ENCODE measurements around the gene TRPM2.

Gene TRPM2

DNA sequence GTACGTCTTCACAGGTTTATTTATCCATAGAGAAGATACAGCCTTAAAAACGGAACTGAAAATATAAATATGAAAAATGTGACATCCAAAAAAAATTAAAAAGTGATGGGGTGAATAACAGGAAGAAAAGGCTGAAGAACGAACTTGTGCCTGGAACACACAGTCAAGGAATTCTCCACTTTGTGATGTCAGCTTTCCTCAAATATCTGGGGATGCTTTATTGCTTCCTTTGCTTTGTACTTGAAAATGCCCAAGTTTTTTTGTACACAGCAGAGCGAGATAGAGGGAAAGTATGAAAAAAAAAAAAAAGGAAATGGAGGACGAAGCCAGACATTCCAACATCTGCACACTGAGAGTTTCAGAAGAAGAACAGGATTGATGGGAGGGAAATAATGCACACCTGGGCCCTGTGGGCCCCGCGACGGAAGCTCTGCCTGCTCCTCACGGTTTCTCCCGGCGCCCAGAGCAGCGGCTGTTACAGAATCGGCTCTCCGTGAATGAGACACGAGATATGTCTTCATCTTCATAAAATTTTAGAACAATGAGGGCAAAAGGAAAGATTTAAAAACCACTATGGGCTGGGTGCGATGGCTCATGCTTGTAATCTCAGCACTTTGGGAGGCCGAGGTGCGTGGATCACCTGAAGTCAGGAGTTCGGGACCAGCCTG, 91.9 kb downstream of the TRPM2 start:
- H3K27me3 ChIP-seq (ENCODE audit: control insufficient read depth, insufficient read depth, low read length), result no peaks in the 10 kb centered on the region
- H3K4me1 ChIP-seq (ENCODE audit: control insufficient read depth, low read depth, low read length), result no peaks in the 10 kb centered on the region
- H3K4me3 ChIP-seq (ENCODE audit: low read length), result no peak overlapping the region
- H3K36me3 ChIP-seq (ENCODE audit: control insufficient read depth, low read depth, low read length), result no peaks in the 10 kb centered on the region
- H3K9ac ChIP-seq (ENCODE audit: low read length), result no peak overlapping the region
- no peak overlapping the region for H3K27ac ChIP-seq (ENCODE audit: low read length)
- no peaks in the 10 kb centered on the region for H3K9me3 ChIP-seq (ENCODE audit: control insufficient read depth, low read depth, low read length)

- no peak overlapping the region for H3K4me3 ChIP-seq (ENCODE audit: low read length)
- no peak overlapping the region for H3K27ac ChIP-seq (ENCODE audit: low read length)
- no peaks in the 10 kb centered on the region for H3K27me3 ChIP-seq (ENCODE audit: control insufficient read depth, insufficient read depth, low read length)
- no peaks in the 10 kb centered on the region for H3K4me1 ChIP-seq (ENCODE audit: control insufficient read depth, low read depth, low read length)
- no peaks in the 10 kb centered on the region for H3K9me3 ChIP-seq (ENCODE audit: control insufficient read depth, low read depth, low read length)
- no peak overlapping the region for H3K9ac ChIP-seq (ENCODE audit: low read length)
- H3K36me3 ChIP-seq (ENCODE audit: control insufficient read depth, low read depth, low read length), result no peaks in the 10 kb centered on the region
Measured at GRCh38 chr21:44448651-44449131, 95.3 kb downstream of the TRPM2 start.

DNA sequence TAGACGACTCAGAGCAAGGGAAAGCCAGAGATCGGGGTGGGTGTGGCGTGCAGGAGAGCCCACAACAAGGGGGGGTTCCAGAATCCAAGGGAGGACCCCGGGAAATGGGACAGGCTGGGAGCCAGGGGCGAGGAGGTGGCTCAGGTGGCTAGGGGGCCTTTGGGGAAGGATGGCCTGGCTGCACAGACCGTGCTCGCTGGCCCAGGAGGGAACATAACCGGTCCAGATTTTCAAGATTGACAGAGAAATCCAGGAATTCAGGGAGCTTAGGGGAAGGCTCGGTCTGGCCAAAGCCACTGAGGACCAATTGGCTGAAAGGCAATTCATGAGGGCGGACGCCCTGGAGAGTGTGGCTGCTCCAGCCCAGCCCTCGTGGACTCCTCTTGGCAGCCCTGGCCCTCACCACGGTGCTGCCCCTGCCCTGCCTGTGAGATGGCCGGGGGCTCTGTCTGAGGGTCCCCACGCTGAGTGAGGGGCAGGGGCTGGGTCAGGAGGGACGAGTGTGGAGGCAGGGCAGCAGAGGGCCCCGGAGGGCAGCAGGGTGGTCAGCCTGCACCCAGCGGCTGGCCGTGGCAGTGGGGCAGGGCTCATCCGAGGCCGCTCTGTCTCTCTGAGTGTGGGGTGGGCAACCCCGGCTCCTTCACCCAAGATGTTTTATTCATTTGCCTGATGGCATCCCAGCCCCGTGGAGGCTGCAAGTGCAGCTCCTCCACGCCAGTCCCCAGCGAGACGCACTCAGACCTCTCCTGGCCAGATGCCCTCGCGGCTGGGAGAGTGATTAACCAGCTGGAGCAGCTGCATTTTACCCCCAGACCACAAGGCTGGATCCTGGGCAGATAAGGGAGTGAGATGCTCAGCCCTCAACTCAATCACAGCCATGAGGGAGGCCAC, 96.3 kb downstream of the TRPM2 start:
- H3K27ac ChIP-seq (ENCODE audit: low read length), result no peak overlapping the region
- no peaks in the 10 kb centered on the region for H3K27me3 ChIP-seq (ENCODE audit: control insufficient read depth, insufficient read depth, low read length)
- no peaks in the 10 kb centered on the region for H3K9me3 ChIP-seq (ENCODE audit: control insufficient read depth, low read depth, low read length)
- H3K4me1 ChIP-seq (ENCODE audit: control insufficient read depth, low read depth, low read length), result no peaks in the 10 kb centered on the region
- H3K4me3 ChIP-seq (ENCODE audit: low read length), result no peak overlapping the region
- no peak overlapping the region for H3K9ac ChIP-seq (ENCODE audit: low read length)
- H3K36me3 ChIP-seq (ENCODE audit: control insufficient read depth, low read depth, low read length), result no peaks in the 10 kb centered on the region

- Histone ChIP-seq H3K9ac (ENCODE audit: low read length) (no peak overlapping the region), H3K4me3 (ENCODE audit: low read length) (no peak overlapping the region), H3K4me1 (ENCODE audit: control insufficient read depth, low read depth, low read length) (no peaks in the 10 kb centered on the region), H3K9me3 (ENCODE audit: control insufficient read depth, low read depth, low read length) (no peaks in the 10 kb centered on the region), H3K27me3 (ENCODE audit: control insufficient read depth, insufficient read depth, low read length) (no peaks in the 10 kb centered on the region), H3K27ac (ENCODE audit: low read length) (no peak overlapping the region), H3K36me3 (ENCODE audit: control insufficient read depth, low read depth, low read length) (no peaks in the 10 kb centered on the region)
Measured at GRCh38 chr21:44450402-44450801, 97.0 kb downstream of the TRPM2 start.

DNA sequence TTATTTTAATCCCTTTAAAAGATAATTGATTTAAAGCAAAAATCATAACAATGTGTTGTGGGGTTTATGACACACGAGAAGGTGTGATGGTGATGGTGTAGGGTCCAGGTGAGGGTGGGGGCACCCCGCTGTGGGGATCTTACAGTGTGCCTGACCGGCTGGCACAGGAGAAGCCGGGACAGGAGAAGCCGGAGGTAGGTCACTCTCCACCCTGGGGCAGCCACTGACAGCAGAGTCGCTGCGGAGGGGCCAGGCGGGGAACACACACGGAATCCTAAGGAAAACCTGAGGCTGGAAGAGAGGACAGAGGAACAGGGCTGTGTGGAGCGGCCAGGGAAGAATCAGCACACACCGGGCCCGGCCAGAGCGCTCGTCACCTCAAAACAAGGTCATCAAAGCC, 97.6 kb downstream of the TRPM2 start:
- no peaks in the 10 kb centered on the region for H3K4me1 ChIP-seq (ENCODE audit: control insufficient read depth, low read depth, low read length)
- peaks cover 1% of the 10 kb centered on the region for H3K27me3 ChIP-seq (ENCODE audit: control insufficient read depth, insufficient read depth, low read length)
- H3K4me3 ChIP-seq (ENCODE audit: low read length), result no peak overlapping the region
- H3K27ac ChIP-seq (ENCODE audit: low read length), result no peak overlapping the region
- no peak overlapping the region for H3K9ac ChIP-seq (ENCODE audit: low read length)
- no peaks in the 10 kb centered on the region for H3K9me3 ChIP-seq (ENCODE audit: control insufficient read depth, low read depth, low read length)
- no peaks in the 10 kb centered on the region for H3K36me3 ChIP-seq (ENCODE audit: control insufficient read depth, low read depth, low read length)

DNA sequence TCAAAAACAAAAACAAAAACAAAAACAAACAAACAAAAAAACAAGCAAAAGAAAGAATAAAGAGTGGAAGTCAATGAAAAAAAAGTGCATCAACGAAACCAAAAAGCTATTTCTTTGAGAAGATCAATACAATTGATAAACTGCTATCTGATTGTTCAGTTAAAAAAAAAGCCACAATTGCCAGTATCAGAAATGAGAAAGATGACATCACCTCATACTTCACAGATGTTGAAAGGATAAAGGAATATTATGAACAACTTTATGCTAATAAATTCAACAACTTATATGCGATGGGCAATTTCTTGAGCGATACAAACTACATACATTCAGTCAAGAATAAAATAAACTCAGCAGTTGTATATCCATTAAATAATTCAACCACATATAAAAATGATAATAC, 99.7 kb downstream of the TRPM2 start:
- no peaks in the 10 kb centered on the region for H3K9me3 ChIP-seq (ENCODE audit: control insufficient read depth, low read depth, low read length)
- no peak overlapping the region for H3K9ac ChIP-seq (ENCODE audit: low read length)
- H3K4me1 ChIP-seq (ENCODE audit: control insufficient read depth, low read depth, low read length), result no peaks in the 10 kb centered on the region
- peaks cover 6% of the 10 kb centered on the region for H3K27me3 ChIP-seq (ENCODE audit: control insufficient read depth, insufficient read depth, low read length)
- H3K27ac ChIP-seq (ENCODE audit: low read length), result no peak overlapping the region
- H3K36me3 ChIP-seq (ENCODE audit: control insufficient read depth, low read depth, low read length), result no peaks in the 10 kb centered on the region
- no peak overlapping the region for H3K4me3 ChIP-seq (ENCODE audit: low read length)

GRCh38 chr21:44454058-44454457, 100.6 kb downstream of the TRPM2 start:
- H3K27ac ChIP-seq (ENCODE audit: low read length), result no peak overlapping the region
- no peak overlapping the region for H3K9ac ChIP-seq (ENCODE audit: low read length)
- no peaks in the 10 kb centered on the region for H3K36me3 ChIP-seq (ENCODE audit: control insufficient read depth, low read depth, low read length)
- no peaks in the 10 kb centered on the region for H3K4me1 ChIP-seq (ENCODE audit: control insufficient read depth, low read depth, low read length)
- no peaks in the 10 kb centered on the region for H3K9me3 ChIP-seq (ENCODE audit: control insufficient read depth, low read depth, low read length)
- peaks cover 6% of the 10 kb centered on the region for H3K27me3 ChIP-seq (ENCODE audit: control insufficient read depth, insufficient read depth, low read length)
- no peak overlapping the region for H3K4me3 ChIP-seq (ENCODE audit: low read length)

DNA sequence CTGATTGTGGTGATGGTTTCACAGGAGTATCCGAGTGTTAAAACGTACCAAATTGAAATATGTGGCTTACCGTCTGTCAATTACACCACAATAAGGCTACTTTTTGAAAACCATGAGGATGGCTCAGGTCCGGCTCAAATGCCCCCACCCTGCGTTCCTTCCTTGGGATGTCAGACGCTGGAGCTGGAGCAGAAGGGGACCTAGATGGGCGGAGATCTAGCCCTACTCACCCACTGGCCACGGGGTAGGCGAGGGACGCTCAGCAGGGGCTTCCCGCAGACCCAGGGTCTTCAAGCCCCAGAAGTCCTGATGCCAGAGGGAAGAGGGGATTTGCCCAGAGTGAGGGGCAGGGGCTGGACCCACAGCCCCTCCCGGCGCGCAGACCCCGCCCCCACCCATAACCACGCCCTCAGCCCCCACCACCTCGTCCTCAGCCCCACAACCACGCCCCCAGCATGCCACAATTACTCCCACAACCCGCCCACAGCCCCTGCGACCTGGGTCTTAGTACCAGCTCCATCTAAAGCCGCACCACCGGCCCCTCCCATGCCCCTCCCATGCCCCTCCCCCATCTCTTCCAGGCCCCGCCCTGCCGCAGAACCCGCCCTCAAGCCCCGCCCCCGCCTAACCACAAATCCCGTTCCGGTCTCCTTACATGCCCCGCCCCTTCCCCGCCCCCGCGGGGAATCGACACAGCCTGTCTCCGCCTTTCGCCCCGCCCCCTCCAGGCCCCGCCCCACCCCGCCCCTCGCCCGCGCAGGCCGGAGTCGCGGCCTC, 101.5 kb downstream of the TRPM2 start, which contains the start of gene LRRC3:
TSS of gene LRRC3 (plus strand) at position 764 of the 777 bp plus-strand sequence. CDS start 1,135 bp downstream, outside the sequence.
- H3K27ac ChIP-seq (ENCODE audit: low read length), result no peak within 1 kb of the TSS
- no peaks in the 10 kb centered on the region for H3K9me3 ChIP-seq (ENCODE audit: control insufficient read depth, low read depth, low read length)
- no peak within 1 kb of the TSS for H3K9ac ChIP-seq (ENCODE audit: low read length)
- H3K27me3 ChIP-seq (ENCODE audit: control insufficient read depth, insufficient read depth, low read length), result peaks cover 6% of the 10 kb centered on the region
- peak within 1 kb of the TSS; percentile 60 for H3K4me3 ChIP-seq (ENCODE audit: low read length)
- H3K4me1 ChIP-seq (ENCODE audit: control insufficient read depth, low read depth, low read length), result no peaks in the 10 kb centered on the region
- no peaks in the 10 kb centered on the region for H3K36me3 ChIP-seq (ENCODE audit: control insufficient read depth, low read depth, low read length)

DNA sequence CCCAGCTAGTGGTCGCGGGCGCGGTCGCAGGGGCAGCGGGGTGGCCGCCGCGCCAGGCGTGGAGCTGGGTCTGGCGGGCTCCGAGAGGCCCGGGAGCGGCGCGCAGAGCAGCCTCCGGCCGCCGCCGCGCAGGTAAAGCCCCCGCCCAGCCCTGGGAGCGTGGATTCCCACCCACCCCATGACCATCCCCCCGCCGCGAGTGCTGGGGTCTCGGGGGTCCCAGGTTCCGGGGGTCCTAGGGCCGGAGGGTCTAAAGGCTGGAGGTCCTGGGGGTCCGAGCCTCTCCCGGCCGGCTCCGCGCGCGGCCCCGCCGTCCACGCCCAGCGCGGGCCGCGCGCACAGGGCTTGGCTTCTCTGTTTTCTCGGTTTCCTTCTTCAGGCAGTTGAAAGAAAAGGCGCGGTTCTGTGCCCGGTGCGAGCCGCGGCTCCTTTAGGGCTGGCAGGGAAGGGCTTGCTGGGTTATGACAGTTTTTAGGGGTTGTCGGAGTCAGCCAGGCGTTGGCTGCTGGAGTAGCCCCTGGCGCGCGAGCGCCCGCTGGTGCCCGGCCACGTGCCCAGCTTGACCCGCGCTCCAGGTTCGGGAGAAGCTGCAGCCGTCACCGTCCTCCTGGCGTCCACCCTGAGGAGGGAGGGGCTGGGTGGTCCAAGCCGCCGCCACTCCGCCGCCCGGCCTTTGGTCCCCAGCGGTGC, 102.2 kb downstream of the TRPM2 start:
- Histone ChIP-seq H3K36me3 (ENCODE audit: control insufficient read depth, low read depth, low read length) (no peaks in the 10 kb centered on the region), H3K27me3 (ENCODE audit: control insufficient read depth, insufficient read depth, low read length) (peaks cover 6% of the 10 kb centered on the region), H3K9me3 (ENCODE audit: control insufficient read depth, low read depth, low read length) (no peaks in the 10 kb centered on the region), H3K4me3 (ENCODE audit: low read length) (peak overlapping the region; percentile 59), H3K27ac (ENCODE audit: low read length) (no peak overlapping the region), H3K4me1 (ENCODE audit: control insufficient read depth, low read depth, low read length) (no peaks in the 10 kb centered on the region), H3K9ac (ENCODE audit: low read length) (no peak overlapping the region)

DNA sequence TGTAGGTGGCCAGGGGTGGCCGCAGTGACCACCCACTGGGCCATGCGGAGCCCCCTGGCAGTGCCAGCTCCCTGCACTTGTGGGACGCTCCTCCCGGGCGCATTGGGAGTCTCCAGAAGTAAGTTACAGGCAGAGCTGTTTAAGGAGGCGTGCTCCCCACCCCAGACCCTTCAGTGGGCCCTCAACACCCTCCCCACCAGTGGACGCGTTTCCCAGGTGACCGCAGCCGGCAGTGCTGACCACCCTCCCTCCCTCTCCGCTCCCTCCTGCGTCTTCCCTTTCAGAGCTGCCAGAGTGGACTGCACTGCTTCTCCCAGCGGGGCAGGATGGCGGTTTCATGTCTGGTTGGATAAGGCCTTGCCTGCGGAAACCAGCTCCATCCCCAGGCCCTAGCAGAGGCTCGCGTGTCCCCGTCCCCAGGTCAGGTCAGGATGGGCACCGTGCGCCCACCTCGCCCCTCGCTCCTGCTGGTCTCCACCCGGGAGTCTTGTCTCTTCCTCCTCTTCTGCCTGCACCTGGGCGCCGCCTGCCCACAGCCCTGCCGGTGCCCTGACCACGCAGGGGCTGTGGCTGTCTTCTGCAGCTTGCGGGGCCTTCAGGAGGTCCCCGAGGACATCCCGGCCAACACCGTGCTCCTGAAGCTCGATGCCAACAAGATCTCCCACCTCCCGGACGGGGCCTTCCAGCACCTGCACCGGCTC, 102.9 kb downstream of the TRPM2 start:
- Histone ChIP-seq H3K4me1 (ENCODE audit: control insufficient read depth, low read depth, low read length) (no peaks in the 10 kb centered on the region), H3K9me3 (ENCODE audit: control insufficient read depth, low read depth, low read length) (no peaks in the 10 kb centered on the region), H3K27me3 (ENCODE audit: control insufficient read depth, insufficient read depth, low read length) (peaks cover 6% of the 10 kb centered on the region), H3K9ac (ENCODE audit: low read length) (no peak overlapping the region), H3K36me3 (ENCODE audit: control insufficient read depth, low read depth, low read length) (no peaks in the 10 kb centered on the region), H3K4me3 (ENCODE audit: low read length) (peak overlapping the region; percentile 59), H3K27ac (ENCODE audit: low read length) (no peak overlapping the region)
